Pancreas (tissue), 10 donors: Measurements from ENCODE around the gene SLC13A3. TPM values are rescaled to one million over a fixed set of nuclear protein-coding genes. Genes with fewer than 3 reads are reported as not detected.

Source experiments
- ATAC-seq, 4 donors: fragments of 200-7000 bp; cut with Tn5 transposase; one replicate each; pipeline versions ENCODE4 v1.8.0 to v1.9.1; 2020; ENCODE audit warnings: mild to moderate bottlenecking in 4 of 4, moderate library complexity in 4 of 4
- DNase-seq, 6 donors: peaks; one replicate each; pipeline ENCODE4 v3.0.0-alpha.2; 2020
- FAIRE-seq: peaks from 2 replicates; lab custom pipeline; 2012; peaks lifted over from hg19 to GRCh38; lab: Jason Lieb, UNC
- H3K27ac ChIP-seq, 4 donors: fragments of 200-600 bp; sonication (generic); 1 replicate in 3 of 4; 2 replicates in 1 of 4; pipeline versions ENCODE4 v1.5.0 to v1.8.0; 2020
- H3K27me3 ChIP-seq, 4 donors: fragments of 200-600 bp; one replicate each; pipeline ENCODE4 v1.8.0; 2021
- H3K36me3 ChIP-seq, 3 donors: fragments of 200-600 bp; sonication (generic) in 1 of 3; one replicate each; pipeline versions ENCODE4 v1.5.0 to v1.8.0; 2020 to 2021
- H3K4me1 ChIP-seq, 3 donors: fragments of 200-600 bp; one replicate each; pipeline ENCODE4 v1.8.0; 2021
- H3K4me3 ChIP-seq, 4 donors: fragments of 200-600 bp; sonication (generic) in 2 of 4; one replicate each; pipeline versions ENCODE4 v1.5.0 to v1.8.0; 2020 to 2021
- H3K9me3 ChIP-seq, 4 donors: fragments of 200-600 bp; one replicate each; pipeline ENCODE4 v1.8.0; 2021
- WGBS, 2 donors: extraction: QIAGEN DNeasy Blood & Tissue Kit; methylation state at CpG; one replicate each; pipeline ENCODE4 v1.1.7; 2013; 5-methylcytosine and 5-hydroxymethylcytosine counted together
- intact Hi-C, 3 donors: fragments of 100-400 bp; cut with DNase I; formaldehyde crosslinking; loops; one replicate each; pipeline versions ENCODE4 v1.11.1 to v1.14.2; 2022
- polyA plus RNA-seq, 2 donors: library from polyadenylated mRNA; stranded (reverse); fragments of 200-250 nt; gene quantifications; one replicate each; pipeline ENCODE4 v1.2.3, GENCODE V29; 2013
- total RNA-seq, 6 donors: library from RNA; stranded (reverse); fragmentation: NEBNext Ultra II Directional in 4 of 6; extraction: Animal tissue kit (Norgen Biotek cat#: 25700) in 4 of 6; gene quantifications; one replicate each; pipeline versions ENCODE4 v1.2.1 to v1.2.4, GENCODE V29; 2021 to 2023
- TF ChIP-seq, protein P1 (sequence below), 4 donors: fragments of 200-600 bp; sonication (generic) in 3 of 4; IDR thresholded peaks; one replicate each; pipeline versions ENCODE4 v1.5.0 to v1.8.0; 2021; ENCODE audit warnings: antibody characterized with exemption in 4 of 4
- donor health status: healthy with polysubstance abuse.
- donor health status: DM: no; HTN: no; CAD: no; lungs with moderate emphysema.
- donor health status: DM: no; HTN: no; CAD: no.
- donor health status: control.
- donor health status: control.
- donor health status: Bipolar disorder and iron deficiency.
- donor health status: DM: yes; HTN: yes; CAD: no.
- donor health status: DM: no; HTN: no; CAD: no.
- donor health status: DM: no; HTN: no; CAD: no.
- donor health status: DM: yes; HTN: yes; CAD: no.

The SLC13A3 gene
- total and polyA plus RNA-seq, 8 donors: 0.68 to 7.8 (median 4.7) TPM

DNA sequence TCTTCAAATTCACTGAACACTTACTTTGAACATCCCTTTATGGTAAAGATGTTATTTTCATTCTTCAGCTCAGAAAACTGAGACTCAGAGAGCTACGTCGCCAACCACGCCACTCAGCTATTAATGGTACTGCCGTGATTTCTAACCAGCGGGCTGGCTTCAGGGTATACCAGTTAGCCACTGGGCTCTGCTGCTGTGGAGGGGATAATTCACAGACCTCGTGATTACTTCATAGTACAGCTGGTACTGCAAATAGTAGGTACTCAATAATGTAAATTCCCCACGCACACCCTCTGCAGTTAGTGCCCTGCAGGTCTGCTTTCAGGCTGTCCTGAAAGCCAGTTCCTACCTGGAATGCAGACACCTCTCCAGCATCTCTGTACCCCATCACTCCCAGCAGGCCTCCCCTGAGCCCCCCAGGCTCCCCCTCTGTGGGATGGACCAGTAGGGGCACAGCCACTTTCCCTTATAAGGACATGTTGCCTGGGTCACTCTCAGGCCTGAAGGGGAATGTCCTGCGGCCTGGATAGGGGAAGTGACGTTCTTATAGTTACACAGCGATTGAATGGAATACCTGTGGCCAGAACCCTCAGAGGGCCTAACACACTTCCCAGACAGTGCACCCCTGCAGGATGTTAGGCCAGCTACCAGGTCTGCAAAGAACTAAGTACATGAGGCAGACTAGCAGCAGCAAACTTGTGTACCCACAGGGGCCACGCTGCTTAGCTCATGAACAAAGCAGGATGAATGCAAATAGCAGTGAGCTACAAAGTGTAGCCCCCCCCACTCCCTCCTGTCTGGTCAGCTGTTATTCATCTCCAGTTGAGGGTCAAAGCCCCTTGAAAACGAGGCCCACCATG lies 99.5 kb downstream of the SLC13A3 start:
- 73 to 76% methylated on average over 12 of the region's 12 CpGs for WGBS, 2 donors
- Histone ChIP-seq H3K36me3 (no peaks in the 10 kb centered on the region), H3K4me1 (no peaks in the 10 kb centered on the region), H3K9me3 (no peaks in the 10 kb centered on the region), H3K4me3 (no peak overlapping the region), H3K27me3 (no peaks in the 10 kb centered on the region), H3K27ac (no peak overlapping the region)
- ATAC-seq (no peak), DNase-seq (no peak), FAIRE-seq (no peak)
- intact Hi-C loops: loop anchor here in 1 of 3 donors (10.0 kb wide), 1 partner anchor 133 kb away; the partner anchor contains the start of gene TP53RK
- TF ChIP-seq, protein P1, sequence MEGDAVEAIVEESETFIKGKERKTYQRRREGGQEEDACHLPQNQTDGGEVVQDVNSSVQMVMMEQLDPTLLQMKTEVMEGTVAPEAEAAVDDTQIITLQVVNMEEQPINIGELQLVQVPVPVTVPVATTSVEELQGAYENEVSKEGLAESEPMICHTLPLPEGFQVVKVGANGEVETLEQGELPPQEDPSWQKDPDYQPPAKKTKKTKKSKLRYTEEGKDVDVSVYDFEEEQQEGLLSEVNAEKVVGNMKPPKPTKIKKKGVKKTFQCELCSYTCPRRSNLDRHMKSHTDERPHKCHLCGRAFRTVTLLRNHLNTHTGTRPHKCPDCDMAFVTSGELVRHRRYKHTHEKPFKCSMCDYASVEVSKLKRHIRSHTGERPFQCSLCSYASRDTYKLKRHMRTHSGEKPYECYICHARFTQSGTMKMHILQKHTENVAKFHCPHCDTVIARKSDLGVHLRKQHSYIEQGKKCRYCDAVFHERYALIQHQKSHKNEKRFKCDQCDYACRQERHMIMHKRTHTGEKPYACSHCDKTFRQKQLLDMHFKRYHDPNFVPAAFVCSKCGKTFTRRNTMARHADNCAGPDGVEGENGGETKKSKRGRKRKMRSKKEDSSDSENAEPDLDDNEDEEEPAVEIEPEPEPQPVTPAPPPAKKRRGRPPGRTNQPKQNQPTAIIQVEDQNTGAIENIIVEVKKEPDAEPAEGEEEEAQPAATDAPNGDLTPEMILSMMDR (IDR thresholded peaks at IDR 0.05): no peak

DNA sequence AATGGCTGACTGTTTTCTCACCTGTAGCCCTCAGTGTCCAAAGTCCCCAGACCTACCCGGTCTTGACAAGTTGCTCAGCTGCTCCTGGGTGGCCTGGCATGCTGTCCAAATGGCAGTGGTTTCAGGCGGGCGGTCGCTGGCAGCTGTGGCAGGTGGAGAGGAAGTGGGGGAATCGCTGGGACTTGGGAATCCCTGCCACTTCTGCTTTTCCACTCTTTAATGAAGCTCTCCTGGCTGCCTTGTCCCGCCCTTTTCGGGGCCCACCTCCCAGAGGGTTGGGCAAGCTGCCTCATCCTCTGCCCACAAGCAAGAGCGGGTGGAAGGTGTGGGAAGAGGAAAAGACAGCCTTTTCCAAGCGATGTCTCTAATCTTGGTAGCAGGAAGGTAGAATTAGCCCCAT lies 100.8 kb downstream of the SLC13A3 start, which contains the start of gene OCSTAMP:
Gene OCSTAMP, minus strand, starts transcription at position 194 of the 400 bp plus-strand sequence. Its CDS starts 94 bp downstream, at position 100.
- DNase-seq: no peak
- no peak within 1 kb of the TSS for H3K4me3 ChIP-seq
- TF ChIP-seq, protein P1 (IDR thresholded peaks at IDR 0.05): no peak
- ATAC-seq: no peak
- H3K27ac ChIP-seq: no peak within 1 kb of the TSS
- FAIRE-seq: no peak
- no peaks in the 10 kb centered on the region for H3K27me3 ChIP-seq
- H3K9me3 ChIP-seq: no peaks in the 10 kb centered on the region
- no peaks in the 10 kb centered on the region for H3K36me3 ChIP-seq
- intact Hi-C loops: loop anchor here in 1 of 3 donors (10.0 kb wide), 1 partner anchor 134 kb away; the partner anchor contains the start of gene TP53RK
- H3K4me1 ChIP-seq: no peaks in the 10 kb centered on the region
- WGBS, 2 donors: 71% methylated on average over 9 of the region's 9 CpGs

DNA sequence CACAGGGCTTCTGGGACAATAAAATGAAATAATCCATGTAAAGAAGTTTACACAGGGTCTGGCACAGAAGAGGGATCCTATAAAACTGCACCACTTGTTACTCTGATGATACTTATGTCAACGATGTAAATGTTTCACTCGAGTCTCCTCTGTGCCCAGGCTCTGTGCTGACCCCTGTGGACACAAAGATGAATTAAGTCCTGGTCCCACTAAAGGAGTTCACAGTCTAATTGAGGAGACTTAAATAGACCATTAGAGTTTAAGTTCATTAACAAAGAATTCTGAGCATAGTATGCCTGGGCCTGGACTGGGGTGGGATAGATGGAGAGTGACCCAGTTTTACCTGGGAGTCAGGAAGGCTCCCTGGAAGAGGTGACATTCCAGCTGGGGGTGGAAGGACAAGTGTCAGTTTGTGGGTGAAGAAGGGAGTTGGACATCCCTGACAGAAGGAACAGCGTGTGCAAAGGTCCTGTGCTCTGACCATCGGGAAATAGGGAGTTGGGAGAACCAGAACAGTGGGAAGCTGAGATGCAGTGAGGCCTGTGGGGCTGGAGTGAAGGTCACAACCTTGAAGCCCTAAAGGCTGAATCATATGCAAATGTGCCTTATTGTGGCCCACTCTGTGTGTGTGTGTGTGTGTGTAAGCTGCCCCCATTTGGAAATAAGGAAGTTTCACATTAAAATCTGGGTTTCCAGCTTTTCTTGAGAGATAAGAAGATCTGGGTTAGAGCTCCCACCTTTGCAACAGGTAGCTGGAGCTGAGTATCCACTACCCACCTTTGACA lies 101.9 kb downstream of the SLC13A3 start:
- no peak for ATAC-seq
- no peak for FAIRE-seq
- H3K27me3 ChIP-seq: no peaks in the 10 kb centered on the region
- DNase-seq: no peak
- TF ChIP-seq, protein P1 (IDR thresholded peaks at IDR 0.05): no peak
- no peaks in the 10 kb centered on the region for H3K9me3 ChIP-seq
- intact Hi-C loops: no loop called here
- no peak overlapping the region for H3K27ac ChIP-seq
- H3K4me1 ChIP-seq: no peaks in the 10 kb centered on the region
- no peaks in the 10 kb centered on the region for H3K36me3 ChIP-seq
- H3K4me3 ChIP-seq: no peak overlapping the region
- 80 to 90% methylated on average over 4 of the region's 4 CpGs for WGBS, 2 donors

DNA sequence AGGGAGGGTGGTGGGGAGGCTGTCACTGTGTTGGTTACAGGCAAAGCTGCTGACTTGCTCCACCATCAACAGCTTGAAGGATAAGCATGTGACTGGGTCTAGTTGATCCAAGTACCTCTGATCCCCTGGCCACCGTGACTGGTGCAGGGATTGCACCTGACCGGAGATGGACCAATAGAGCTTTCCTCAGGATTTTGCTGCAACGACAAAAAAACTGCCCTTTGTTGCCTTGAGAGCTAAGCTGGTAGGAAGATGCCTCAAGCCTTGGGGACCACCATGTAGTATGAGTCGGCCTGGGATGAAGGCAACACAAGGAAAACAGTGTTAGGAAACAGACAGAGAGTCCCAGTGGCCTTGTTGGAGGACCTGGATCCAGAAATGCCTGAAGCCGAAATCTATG lies 102.6 kb downstream of the SLC13A3 start:
- TF ChIP-seq, protein P1 (IDR thresholded peaks at IDR 0.05): no peak
- Histone ChIP-seq H3K4me3 (no peak overlapping the region), H3K4me1 (no peaks in the 10 kb centered on the region), H3K27ac (no peak overlapping the region), H3K36me3 (no peaks in the 10 kb centered on the region), H3K27me3 (no peaks in the 10 kb centered on the region), H3K9me3 (no peaks in the 10 kb centered on the region)
- intact Hi-C loops: no loop called here
- WGBS, 2 donors: 74 to 87% methylated on average over 5 of the region's 5 CpGs
- ATAC-seq (no peak), DNase-seq (no peak), FAIRE-seq (no peak)
